ENCODE results near the gene PRDX3.

DNA sequence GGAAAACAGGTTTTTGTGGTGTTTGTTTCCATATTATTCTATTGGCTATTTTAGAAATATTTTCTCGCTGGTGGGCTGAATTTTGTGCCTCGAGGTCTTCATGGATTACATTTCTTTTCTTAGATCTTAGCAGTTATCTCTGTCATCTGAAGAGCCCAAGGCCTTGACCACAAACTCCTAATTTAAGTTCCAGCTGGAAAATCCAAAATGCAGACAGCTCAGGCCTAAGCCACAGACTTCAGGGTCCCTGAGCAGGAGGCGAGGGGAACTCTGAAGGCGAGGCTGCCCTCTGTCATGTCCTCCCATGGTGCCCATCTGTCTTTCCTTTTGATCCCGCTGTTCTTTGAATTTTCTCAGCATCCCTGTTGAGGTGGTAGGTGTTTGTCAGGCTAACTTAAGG, 60.4 kb downstream of the PRDX3 start:
- TF ChIP-seq, protein P1, sequence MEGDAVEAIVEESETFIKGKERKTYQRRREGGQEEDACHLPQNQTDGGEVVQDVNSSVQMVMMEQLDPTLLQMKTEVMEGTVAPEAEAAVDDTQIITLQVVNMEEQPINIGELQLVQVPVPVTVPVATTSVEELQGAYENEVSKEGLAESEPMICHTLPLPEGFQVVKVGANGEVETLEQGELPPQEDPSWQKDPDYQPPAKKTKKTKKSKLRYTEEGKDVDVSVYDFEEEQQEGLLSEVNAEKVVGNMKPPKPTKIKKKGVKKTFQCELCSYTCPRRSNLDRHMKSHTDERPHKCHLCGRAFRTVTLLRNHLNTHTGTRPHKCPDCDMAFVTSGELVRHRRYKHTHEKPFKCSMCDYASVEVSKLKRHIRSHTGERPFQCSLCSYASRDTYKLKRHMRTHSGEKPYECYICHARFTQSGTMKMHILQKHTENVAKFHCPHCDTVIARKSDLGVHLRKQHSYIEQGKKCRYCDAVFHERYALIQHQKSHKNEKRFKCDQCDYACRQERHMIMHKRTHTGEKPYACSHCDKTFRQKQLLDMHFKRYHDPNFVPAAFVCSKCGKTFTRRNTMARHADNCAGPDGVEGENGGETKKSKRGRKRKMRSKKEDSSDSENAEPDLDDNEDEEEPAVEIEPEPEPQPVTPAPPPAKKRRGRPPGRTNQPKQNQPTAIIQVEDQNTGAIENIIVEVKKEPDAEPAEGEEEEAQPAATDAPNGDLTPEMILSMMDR (IDR thresholded peaks at IDR 0.05): no peak
- no peak for TF ChIP-seq POLR2A (IDR thresholded peaks at IDR 0.05)
